Measurements from ENCODE around the gene PLCG2. TPM values are rescaled to one million over a fixed set of nuclear protein-coding genes. Genes with fewer than 3 reads are reported as not detected.

Gene PLCG2
- total RNA-seq, 1 donor from 2014 or later: 1.7 TPM

DNA sequence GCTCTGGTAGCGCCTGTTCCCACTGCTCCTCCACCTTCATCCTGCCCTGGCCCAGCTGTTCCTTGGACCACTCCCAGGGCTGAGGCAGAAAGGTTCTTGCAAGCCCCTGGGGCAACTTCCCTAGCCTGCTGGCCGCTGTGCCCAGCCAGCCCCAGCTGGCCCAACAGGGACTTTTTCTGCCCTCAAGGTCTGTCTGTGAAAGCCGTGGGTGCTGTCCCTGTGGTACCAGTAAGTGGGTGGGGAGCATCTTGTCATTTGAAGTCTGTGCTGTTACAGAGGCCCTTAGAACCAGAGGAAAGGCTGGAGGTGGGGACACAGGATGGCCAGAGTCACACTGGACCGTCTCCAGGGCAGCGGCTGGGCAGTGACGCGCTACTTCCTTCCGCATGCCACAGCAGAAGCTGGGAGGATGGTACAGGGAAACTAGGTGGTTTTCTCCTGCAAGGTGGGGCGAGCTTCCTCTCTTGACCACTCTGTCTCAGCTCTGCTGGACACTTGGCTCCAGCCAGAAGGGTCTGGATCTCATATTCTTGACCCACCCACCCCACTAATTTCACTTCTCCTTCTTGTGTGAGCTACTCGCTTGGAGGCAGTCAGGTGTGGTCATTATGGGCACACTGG is 87.8 kb downstream of the PLCG2 start:
- no peak for TF ChIP-seq CTCF (conservative IDR thresholded peaks at IDR 0.05)
- Mint-ChIP-seq H3K9me3 (no peaks in the 10 kb centered on the region), H3K4me1 (peaks cover 16% of the 10 kb centered on the region), H3K4me3 (no peak overlapping the region), H3K27ac (ENCODE audit: unreplicated experiment) (no peak overlapping the region), H3K27me3 (ENCODE audit: low read depth) (peaks cover 25% of the 10 kb centered on the region), H3K36me3 (ENCODE audit: low read depth) (no peaks in the 10 kb centered on the region)
- DNase-seq (ENCODE audit: low read depth, low spot score): no peak

GRCh38 chr16:81868057-81868748 is 89.1 kb downstream of the PLCG2 start:
- no peak overlapping the region for H3K27ac Mint-ChIP-seq (ENCODE audit: unreplicated experiment)
- no peaks in the 10 kb centered on the region for H3K9me3 Mint-ChIP-seq
- H3K36me3 Mint-ChIP-seq (ENCODE audit: low read depth): no peaks in the 10 kb centered on the region
- DNase-seq (ENCODE audit: low read depth, low spot score): no peak
- H3K27me3 Mint-ChIP-seq (ENCODE audit: low read depth): peaks cover 33% of the 10 kb centered on the region
- peaks cover 15% of the 10 kb centered on the region for H3K4me1 Mint-ChIP-seq
- no peak for TF ChIP-seq CTCF (conservative IDR thresholded peaks at IDR 0.05)
- H3K4me3 Mint-ChIP-seq: no peak overlapping the region

DNA sequence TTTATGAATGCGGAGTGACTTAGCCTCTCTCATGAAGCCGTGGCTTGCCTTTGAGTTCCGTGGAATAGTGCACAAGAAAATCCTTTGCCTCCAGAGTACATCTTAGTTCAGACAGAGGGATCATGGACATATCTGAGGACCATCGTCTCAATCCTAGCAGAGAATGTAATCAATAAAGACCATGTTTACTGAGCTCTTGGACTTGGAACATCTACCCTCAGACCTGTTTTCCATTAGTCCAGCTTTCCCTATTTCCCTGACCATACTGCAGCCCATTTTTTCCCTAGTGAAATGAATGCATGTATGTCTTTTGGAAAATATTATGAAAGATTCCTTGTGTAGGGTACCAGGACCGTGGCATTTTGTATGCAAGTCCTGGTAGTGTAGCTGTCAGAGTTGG is 90.2 kb downstream of the PLCG2 start:
- Mint-ChIP-seq H3K9me3 (no peaks in the 10 kb centered on the region), H3K4me1 (peaks cover 6% of the 10 kb centered on the region), H3K36me3 (ENCODE audit: low read depth) (no peaks in the 10 kb centered on the region), H3K4me3 (no peak overlapping the region), H3K27me3 (ENCODE audit: low read depth) (peaks cover 29% of the 10 kb centered on the region), H3K27ac (ENCODE audit: unreplicated experiment) (no peak overlapping the region)
- no peak for TF ChIP-seq CTCF (conservative IDR thresholded peaks at IDR 0.05)
- no peak for DNase-seq (ENCODE audit: low read depth, low spot score)

DNA sequence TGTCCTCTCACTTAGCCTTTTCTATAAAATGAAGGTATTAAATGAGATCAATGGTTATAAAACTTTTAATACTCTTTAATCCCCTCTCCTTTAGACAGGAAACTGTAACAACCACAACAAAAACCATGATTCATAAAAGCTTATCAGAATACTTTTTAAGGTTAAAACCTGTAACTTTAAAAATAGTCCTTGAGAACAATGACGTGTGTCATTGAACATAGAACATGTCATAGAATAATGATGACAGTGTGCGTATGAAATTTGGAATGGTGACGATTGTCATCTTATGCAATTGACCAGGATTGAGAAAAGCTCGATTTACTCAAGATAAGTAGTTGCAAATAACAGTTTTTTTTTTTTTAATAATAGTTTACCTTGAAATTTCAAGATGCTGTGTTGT is 94.1 kb downstream of the PLCG2 start:
- Mint-ChIP-seq H3K36me3 (ENCODE audit: low read depth) (no peaks in the 10 kb centered on the region), H3K9me3 (no peaks in the 10 kb centered on the region), H3K4me1 (no peaks in the 10 kb centered on the region), H3K27ac (ENCODE audit: unreplicated experiment) (no peak overlapping the region), H3K4me3 (no peak overlapping the region), H3K27me3 (ENCODE audit: low read depth) (peaks cover 27% of the 10 kb centered on the region)
- no peak for TF ChIP-seq CTCF (conservative IDR thresholded peaks at IDR 0.05)
- no peak for DNase-seq (ENCODE audit: low read depth, low spot score)

DNA sequence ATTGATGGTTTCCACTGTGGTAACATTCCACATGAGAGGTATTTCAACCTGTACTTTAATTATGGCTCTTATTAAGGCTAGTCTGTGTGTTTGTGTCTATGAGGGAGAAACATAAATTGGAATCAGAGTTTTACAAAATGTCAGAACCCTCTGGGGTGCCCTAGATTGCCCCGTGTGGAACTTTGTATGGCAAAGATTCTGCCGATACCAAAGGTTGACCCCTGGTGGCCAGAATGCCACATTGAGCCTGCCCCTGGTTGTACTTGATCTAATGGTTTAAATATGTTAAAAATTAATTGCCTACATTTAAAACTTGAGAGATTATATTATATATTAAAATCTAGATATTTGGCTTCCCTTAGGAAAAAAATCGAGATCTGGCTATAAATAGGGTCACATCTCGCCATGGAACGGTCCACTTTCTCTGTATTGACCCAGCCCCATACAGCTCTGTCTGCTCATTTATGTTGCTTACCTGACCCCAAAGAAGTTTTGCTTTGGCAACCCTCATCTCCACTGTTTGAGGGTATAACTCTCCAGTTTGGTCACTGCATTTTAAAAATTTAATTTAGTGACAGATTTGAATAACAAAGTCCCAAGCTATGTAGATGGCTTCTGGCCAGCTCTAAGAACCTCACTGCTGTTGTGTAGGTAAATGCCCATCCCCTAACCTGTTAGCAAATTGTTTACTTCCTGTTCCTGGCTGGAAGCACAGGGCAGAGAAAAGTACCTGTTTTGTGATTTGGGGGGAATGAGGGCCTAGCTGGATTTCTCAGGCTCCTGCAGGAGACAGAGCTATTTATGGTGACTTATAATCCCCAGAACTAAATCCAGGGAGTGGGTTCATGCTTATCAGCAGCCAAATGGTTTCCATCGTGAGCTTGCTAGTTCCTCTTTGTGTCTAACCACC is 95.0 kb downstream of the PLCG2 start:
- Mint-ChIP-seq H3K4me3 (no peak overlapping the region), H3K36me3 (ENCODE audit: low read depth) (no peaks in the 10 kb centered on the region), H3K27me3 (ENCODE audit: low read depth) (peaks cover 33% of the 10 kb centered on the region), H3K4me1 (no peaks in the 10 kb centered on the region), H3K27ac (ENCODE audit: unreplicated experiment) (no peak overlapping the region), H3K9me3 (no peaks in the 10 kb centered on the region)
- DNase-seq (ENCODE audit: low read depth, low spot score): peak; percentile 59
- TF ChIP-seq CTCF (conservative IDR thresholded peaks at IDR 0.05): peak; percentile 92

All from neural crest cell (in vitro differentiated cells).